Measurements from ENCODE around the gene SRC. TPM values are rescaled to one million over a fixed set of nuclear protein-coding genes. Genes with fewer than 3 reads are reported as not detected.

SRC gene
- total and polyA plus RNA-seq, 3 experiments from 2014 or later, result 1.2 to 2.7 (median 2.4) TPM

- Mint-ChIP-seq H3K4me3 (no peak overlapping the region), H3K9me3 (no peaks in the 10 kb centered on the region), H3K27me3 (peaks cover 13 to 21% of the 10 kb centered on the region in 2 donors), H3K36me3 (peaks cover 0 to 1% (median 0%) of the 10 kb centered on the region in 3 donors), H3K4me1 (no peaks in the 10 kb centered on the region), H3K27ac (no peak overlapping the region)
- no peaks in the 10 kb centered on the region for H3K9me3 ChIP-seq (ENCODE audit: low read length)
- ChIA-PET CTCF (no interaction called here), POLR2A (no interaction called here)
- DNase-seq, result no peak
- no peaks in the 10 kb centered on the region for H3K27me3 ChIP-seq (ENCODE audit: insufficient read depth, low read length, poor library complexity, severe bottlenecking)
- no peak overlapping the region for H3K4me3 ChIP-seq (ENCODE audit: low read length)
- H3K4me1 ChIP-seq (ENCODE audit: insufficient read depth, low read length), result no peaks in the 10 kb centered on the region
- H3K36me3 ChIP-seq (ENCODE audit: insufficient read depth, low read length), result no peaks in the 10 kb centered on the region
- no peak overlapping the region for H3K27ac ChIP-seq (ENCODE audit: low read depth, low read length)
Measured at GRCh38 chr20:37439223-37439933, 93.4 kb downstream of the SRC start.

DNA sequence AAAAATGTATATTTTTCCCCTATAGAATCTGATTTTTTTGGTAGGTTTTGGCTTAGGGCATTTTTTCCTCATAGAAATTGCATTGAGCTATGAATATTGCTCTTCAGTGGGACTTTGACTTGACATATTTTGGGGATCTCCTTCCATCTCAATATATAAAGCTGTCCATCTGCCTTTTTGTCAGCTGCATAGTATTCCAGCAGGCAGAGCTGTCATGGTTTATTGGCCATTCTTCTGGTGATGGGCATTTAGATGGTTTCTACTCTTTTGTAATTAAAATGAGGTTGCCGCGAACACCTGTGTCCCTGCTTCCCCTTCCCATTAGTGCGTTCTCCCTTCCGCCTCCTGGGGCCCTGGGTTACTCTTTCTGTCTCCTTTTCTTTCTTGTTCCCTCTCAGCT lies 95.1 kb downstream of the SRC start:
- Histone ChIP-seq H3K36me3 (ENCODE audit: insufficient read depth, low read length) (no peaks in the 10 kb centered on the region), H3K4me3 (ENCODE audit: low read length) (no peak overlapping the region), H3K27ac (ENCODE audit: low read depth, low read length) (no peak overlapping the region), H3K27me3 (ENCODE audit: insufficient read depth, low read length, poor library complexity, severe bottlenecking) (no peaks in the 10 kb centered on the region), H3K9me3 (ENCODE audit: low read length) (no peaks in the 10 kb centered on the region), H3K4me1 (ENCODE audit: insufficient read depth, low read length) (no peaks in the 10 kb centered on the region)
- H3K36me3 Mint-ChIP-seq, result peaks cover 0 to 1% (median 0%) of the 10 kb centered on the region in 3 donors
- H3K4me1 Mint-ChIP-seq, result no peaks in the 10 kb centered on the region
- H3K4me3 Mint-ChIP-seq, result no peak overlapping the region
- H3K27me3 Mint-ChIP-seq, result peaks cover 13 to 21% of the 10 kb centered on the region in 2 donors
- H3K27ac Mint-ChIP-seq, result no peak overlapping the region
- ChIA-PET CTCF (no interaction called here), POLR2A (no interaction called here)
- no peak for DNase-seq
- H3K9me3 Mint-ChIP-seq, result no peaks in the 10 kb centered on the region

DNA sequence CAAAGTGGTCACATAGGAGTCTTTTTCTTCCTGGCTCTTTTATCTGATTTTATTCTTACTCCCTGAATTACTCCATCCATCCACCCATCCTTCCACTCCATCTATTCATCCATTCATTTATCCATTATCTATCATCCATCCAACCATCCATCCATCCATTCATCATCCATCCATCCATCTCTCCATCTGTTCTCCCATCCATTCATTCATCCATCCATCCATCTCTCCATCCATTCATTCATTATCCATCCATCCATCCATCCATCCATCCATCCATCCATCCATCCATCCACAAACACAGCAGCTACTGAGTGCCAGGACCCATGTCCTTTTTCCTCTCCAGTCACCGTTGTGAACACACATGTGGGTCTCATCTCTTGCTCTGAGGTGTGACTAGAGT lies 96.6 kb downstream of the SRC start:
- no peaks in the 10 kb centered on the region for H3K36me3 ChIP-seq (ENCODE audit: insufficient read depth, low read length)
- no peaks in the 10 kb centered on the region for H3K27me3 ChIP-seq (ENCODE audit: insufficient read depth, low read length, poor library complexity, severe bottlenecking)
- Mint-ChIP-seq H3K27ac (no peak overlapping the region), H3K9me3 (no peaks in the 10 kb centered on the region), H3K27me3 (peaks cover 9 to 15% of the 10 kb centered on the region in 2 donors), H3K4me3 (no peak overlapping the region), H3K4me1 (no peaks in the 10 kb centered on the region), H3K36me3 (peaks cover 0 to 1% (median 0%) of the 10 kb centered on the region in 3 donors)
- no peak overlapping the region for H3K27ac ChIP-seq (ENCODE audit: low read depth, low read length)
- no peak for DNase-seq
- no peaks in the 10 kb centered on the region for H3K9me3 ChIP-seq (ENCODE audit: low read length)
- ChIA-PET POLR2A (no interaction called here), CTCF (no interaction called here)
- H3K4me3 ChIP-seq (ENCODE audit: low read length), result no peak overlapping the region
- no peaks in the 10 kb centered on the region for H3K4me1 ChIP-seq (ENCODE audit: insufficient read depth, low read length)

GRCh38 chr20:37442986-37443385 lies 97.0 kb downstream of the SRC start:
- H3K36me3 ChIP-seq (ENCODE audit: insufficient read depth, low read length), result no peaks in the 10 kb centered on the region
- H3K36me3 Mint-ChIP-seq, result peaks cover 0 to 1% (median 0%) of the 10 kb centered on the region in 3 donors
- peaks cover 7 to 11% of the 10 kb centered on the region in 2 donors for H3K27me3 Mint-ChIP-seq
- H3K4me3 Mint-ChIP-seq, result no peak overlapping the region
- CTCF ChIA-PET, result no interaction called here
- H3K4me3 ChIP-seq (ENCODE audit: low read length), result no peak overlapping the region
- no peaks in the 10 kb centered on the region for H3K4me1 ChIP-seq (ENCODE audit: insufficient read depth, low read length)
- DNase-seq, result no peak
- H3K9me3 Mint-ChIP-seq, result no peaks in the 10 kb centered on the region
- no peak overlapping the region for H3K27ac Mint-ChIP-seq
- no peaks in the 10 kb centered on the region for H3K4me1 Mint-ChIP-seq
- H3K27ac ChIP-seq (ENCODE audit: low read depth, low read length), result no peak overlapping the region
- no peaks in the 10 kb centered on the region for H3K27me3 ChIP-seq (ENCODE audit: insufficient read depth, low read length, poor library complexity, severe bottlenecking)
- no peaks in the 10 kb centered on the region for H3K9me3 ChIP-seq (ENCODE audit: low read length)
- POLR2A ChIA-PET, result no interaction called here

DNA sequence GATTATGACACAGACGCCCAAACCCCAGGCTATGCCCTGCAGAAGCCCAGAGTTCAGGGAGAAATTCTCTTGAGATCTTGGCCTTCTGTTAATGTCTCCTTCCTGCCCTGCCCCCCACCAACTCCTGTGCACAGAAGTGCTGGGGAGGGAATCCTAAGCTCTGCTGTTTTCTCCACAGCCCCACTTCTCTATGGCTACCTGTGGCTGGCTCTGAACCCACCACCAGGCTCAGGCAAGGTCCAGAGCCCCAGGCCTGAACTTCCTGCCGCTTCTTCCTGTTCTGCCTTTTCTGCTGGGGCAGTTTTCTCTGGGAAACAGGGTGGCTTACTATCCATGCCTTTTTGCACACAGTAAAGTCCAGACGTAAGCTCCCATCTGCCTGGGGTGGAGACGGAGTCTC lies 97.7 kb downstream of the SRC start:
- POLR2A ChIA-PET, result no interaction called here
- Mint-ChIP-seq H3K4me3 (no peak overlapping the region), H3K27ac (no peak overlapping the region), H3K36me3 (peaks cover 0 to 1% (median 0%) of the 10 kb centered on the region in 3 donors), H3K4me1 (no peaks in the 10 kb centered on the region), H3K27me3 (peaks cover 7 to 9% of the 10 kb centered on the region in 2 donors), H3K9me3 (no peaks in the 10 kb centered on the region)
- Histone ChIP-seq H3K36me3 (ENCODE audit: insufficient read depth, low read length) (no peaks in the 10 kb centered on the region), H3K27ac (ENCODE audit: low read depth, low read length) (no peak overlapping the region), H3K4me3 (ENCODE audit: low read length) (no peak overlapping the region), H3K9me3 (ENCODE audit: low read length) (no peaks in the 10 kb centered on the region), H3K27me3 (ENCODE audit: insufficient read depth, low read length, poor library complexity, severe bottlenecking) (no peaks in the 10 kb centered on the region), H3K4me1 (ENCODE audit: insufficient read depth, low read length) (no peaks in the 10 kb centered on the region)
- CTCF ChIA-PET, result no interaction called here
- no peak for DNase-seq

- peaks cover under 1 to 2% of the 10 kb centered on the region in 2 donors for H3K27me3 Mint-ChIP-seq
- no peaks in the 10 kb centered on the region for H3K4me1 ChIP-seq (ENCODE audit: insufficient read depth, low read length)
- H3K36me3 Mint-ChIP-seq, result peaks cover 0 to 1% (median 0%) of the 10 kb centered on the region in 3 donors
- CTCF ChIA-PET, result no interaction called here
- no peaks in the 10 kb centered on the region for H3K9me3 ChIP-seq (ENCODE audit: low read length)
- H3K36me3 ChIP-seq (ENCODE audit: insufficient read depth, low read length), result no peaks in the 10 kb centered on the region
- H3K27ac Mint-ChIP-seq, result no peak overlapping the region
- H3K27me3 ChIP-seq (ENCODE audit: insufficient read depth, low read length, poor library complexity, severe bottlenecking), result no peaks in the 10 kb centered on the region
- no peak overlapping the region for H3K4me3 ChIP-seq (ENCODE audit: low read length)
- no peaks in the 10 kb centered on the region for H3K9me3 Mint-ChIP-seq
- no peak overlapping the region for H3K27ac ChIP-seq (ENCODE audit: low read depth, low read length)
- POLR2A ChIA-PET, result no interaction called here
- no peak for DNase-seq
- H3K4me1 Mint-ChIP-seq, result no peaks in the 10 kb centered on the region
- H3K4me3 Mint-ChIP-seq, result no peak overlapping the region
Measured at GRCh38 chr20:37445041-37445440, 99.1 kb downstream of the SRC start.

DNA sequence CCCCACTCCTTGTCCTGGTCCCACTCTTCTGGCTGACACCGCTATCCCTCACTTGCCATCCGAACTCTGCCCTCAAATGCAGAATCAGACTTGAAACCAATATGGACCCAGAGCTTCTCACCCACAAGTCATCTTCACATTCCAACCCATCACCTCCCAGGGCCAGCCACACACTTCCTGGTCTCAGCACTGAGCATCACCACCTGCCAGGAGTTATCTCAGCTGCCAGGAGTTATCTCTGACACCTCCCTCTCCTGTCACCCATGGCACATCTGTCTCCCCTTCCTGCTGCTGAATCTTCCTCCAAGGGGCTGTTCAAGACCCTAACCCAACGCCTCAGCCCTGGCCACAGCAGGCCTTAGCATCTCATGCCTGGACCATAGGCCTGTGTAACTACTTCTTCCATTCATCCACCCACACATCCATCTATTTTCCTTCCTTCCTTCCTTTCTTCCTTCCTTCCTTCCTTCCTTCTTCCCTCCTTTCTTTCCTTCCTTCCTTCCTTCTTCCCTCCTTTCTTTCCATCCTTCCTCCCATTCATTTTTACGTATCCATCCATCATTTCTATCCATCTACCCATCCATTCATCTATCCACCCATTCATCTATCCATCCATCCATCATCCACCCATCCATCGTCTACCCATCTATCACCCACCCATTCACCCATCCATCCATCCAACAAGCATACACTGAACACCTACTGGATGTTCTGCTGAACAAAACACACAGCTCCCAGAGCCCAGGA lies 100.5 kb downstream of the SRC start:
- Histone ChIP-seq H3K36me3 (ENCODE audit: insufficient read depth, low read length) (no peaks in the 10 kb centered on the region), H3K27ac (ENCODE audit: low read depth, low read length) (no peak overlapping the region), H3K27me3 (ENCODE audit: insufficient read depth, low read length, poor library complexity, severe bottlenecking) (no peaks in the 10 kb centered on the region), H3K4me3 (ENCODE audit: low read length) (no peak overlapping the region), H3K9me3 (ENCODE audit: low read length) (no peaks in the 10 kb centered on the region), H3K4me1 (ENCODE audit: insufficient read depth, low read length) (no peaks in the 10 kb centered on the region)
- Mint-ChIP-seq H3K36me3 (no peaks in the 10 kb centered on the region), H3K27ac (no peak overlapping the region), H3K4me1 (no peaks in the 10 kb centered on the region), H3K27me3 (no peaks in the 10 kb centered on the region), H3K9me3 (no peaks in the 10 kb centered on the region), H3K4me3 (no peak overlapping the region)
- DNase-seq, result no peak
- ChIA-PET POLR2A (no interaction called here), CTCF (no interaction called here)

DNA sequence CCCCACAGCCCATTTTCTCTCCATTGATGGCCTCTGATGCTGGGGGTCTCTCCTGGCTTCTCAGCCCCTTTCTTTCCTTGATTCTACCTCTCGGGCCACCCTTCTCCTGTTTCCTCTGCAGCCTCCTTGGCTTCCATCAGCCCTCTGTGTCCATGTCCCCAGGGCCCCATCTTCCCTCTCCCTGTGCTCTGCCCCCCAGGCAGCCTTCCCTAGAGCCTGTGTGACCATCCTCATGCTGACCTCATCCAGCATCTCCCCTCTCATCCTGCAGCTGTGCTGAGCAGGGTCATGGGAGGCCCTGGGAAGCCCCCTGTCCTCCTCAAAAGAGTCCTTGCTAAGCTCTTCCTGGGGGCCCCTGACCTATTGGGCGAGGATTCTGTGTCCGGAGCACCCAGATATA lies 101.7 kb downstream of the SRC start:
- no peak overlapping the region for H3K4me3 Mint-ChIP-seq
- CTCF ChIA-PET, result no interaction called here
- no peaks in the 10 kb centered on the region for H3K9me3 ChIP-seq (ENCODE audit: low read length)

More for the DNA sequence above, 101.7 kb downstream of the SRC start:
- Mint-ChIP-seq H3K9me3 (no peaks in the 10 kb centered on the region), H3K27me3 (no peaks in the 10 kb centered on the region), H3K27ac (no peak overlapping the region), H3K36me3 (no peaks in the 10 kb centered on the region), H3K4me1 (no peaks in the 10 kb centered on the region)
- DNase-seq, result no peak
- Histone ChIP-seq H3K36me3 (ENCODE audit: insufficient read depth, low read length) (no peaks in the 10 kb centered on the region), H3K4me3 (ENCODE audit: low read length) (no peak overlapping the region), H3K4me1 (ENCODE audit: insufficient read depth, low read length) (no peaks in the 10 kb centered on the region), H3K27me3 (ENCODE audit: insufficient read depth, low read length, poor library complexity, severe bottlenecking) (no peaks in the 10 kb centered on the region), H3K27ac (ENCODE audit: low read depth, low read length) (no peak overlapping the region)
- POLR2A ChIA-PET, result no interaction called here

Measured in CD8-positive, alpha-beta memory T cell (primary cell).